ENCODE data around the gene KCNIP4. TPM values are rescaled to one million over a fixed set of nuclear protein-coding genes. Genes with fewer than 3 reads are reported as not detected.

Gene KCNIP4
- total and polyA plus RNA-seq, 2 of the 4 experiments (the other 2 are of a cell fraction) = not detected

GRCh38 chr4:21876711-21877110 is 71.9 kb downstream of the KCNIP4 start:
- Histone ChIP-seq H3K23ac (ENCODE audit: low read depth, low read length) (no peak overlapping the region), H3K14ac (replicated peaks; ENCODE audit: low read depth, low read length) (no peak overlapping the region), H3K9me3 (ENCODE audit: control insufficient read depth, insufficient read depth, low read length) (no peaks in the 10 kb centered on the region), H3K56ac (ENCODE audit: extremely low read depth, insufficient read depth, low read length) (no peak overlapping the region), H4K91ac (ENCODE audit: insufficient read depth, low read depth, low read length) (no peak overlapping the region), H3K4me3 (ENCODE audit: insufficient read depth, low read depth, low read length) (no peak overlapping the region), H2BK5ac (ENCODE audit: low read depth, low read length, poor library complexity, severe bottlenecking) (no peak overlapping the region), H3K9ac (ENCODE audit: low read depth, low read length) (no peak overlapping the region), H3K4me1 (ENCODE audit: control insufficient read depth, insufficient read depth, low read length) (no peaks in the 10 kb centered on the region), H4K5ac (ENCODE audit: low read depth, low read length) (no peak overlapping the region), H3K79me1 (ENCODE audit: low read depth in 1 of 2, low read length in 2 of 2) (no peaks in the 10 kb centered on the region), H4K20me1 (ENCODE audit: insufficient read depth, low read length) (no peaks in the 10 kb centered on the region), H2AFZ (replicated peaks; ENCODE audit: low read length, poor library complexity) (no peak overlapping the region), H3K27me3 (ENCODE audit: control insufficient read depth, insufficient read depth, low read length) (no peaks in the 10 kb centered on the region), H2BK15ac (ENCODE audit: low read depth, low read length) (no peak overlapping the region), H3K36me3 (ENCODE audit: control insufficient read depth, insufficient read depth, low read length) (no peaks in the 10 kb centered on the region), H2AK5ac (ENCODE audit: low read depth, low read length) (no peak overlapping the region), H2AK9ac (replicated peaks; ENCODE audit: low read depth, low read length, poor library complexity) (no peak overlapping the region), H3K4ac (ENCODE audit: low read depth, low read length) (no peak overlapping the region), H2BK20ac (ENCODE audit: low read depth, low read length) (no peak overlapping the region), H2BK120ac (ENCODE audit: low read depth, low read length) (no peak overlapping the region), H3K18ac (ENCODE audit: low read depth, low read length) (no peak overlapping the region), H4K8ac (ENCODE audit: low read depth in 2 of 2, low read length in 2 of 2) (no peak overlapping the region), H3K9me1 (ENCODE audit: insufficient read depth, low read length) (no peaks in the 10 kb centered on the region), H3K27ac (ENCODE audit: insufficient read depth, low read length) (no peak overlapping the region), H3K4me2 (ENCODE audit: low read depth, low read length) (no peak overlapping the region)
- no CpG with 5 or more reads among the region's 1 CpG for WGBS, 2 experiments (ENCODE audit: extremely low coverage in 2 of 2, insufficient read length in 1 of 2)
- DNase-seq (no peak), ATAC-seq (ENCODE audit: low read depth) (no peak)
- in situ Hi-C loops (cut with MboI; ENCODE audit: low sequenced_read_pairs) (no loop called here), dilution Hi-C loops (cut with HindIII; ENCODE audit: low sequenced_read_pairs, unreplicated experiment) (no loop called here), intact Hi-C loops (cut with micrococcal nuclease) (no loop called here)
- CTCF ChIA-PET = no interaction called here
- POLR2A ChIA-PET (ENCODE audit: unreplicated experiment) = no interaction called here
- no peak for TF ChIP-seq ELK1 (IDR thresholded peaks at IDR 0.05; ENCODE audit: borderline replicate concordance, low read depth, low read length)
- TF ChIP-seq USF2 (IDR thresholded peaks at IDR 0.05; ENCODE audit: low read depth, low read length) = no peak
- TF ChIP-seq RCOR1 (IDR thresholded peaks at IDR 0.05; ENCODE audit: insufficient replicate concordance, low read length) = no peak
- TF ChIP-seq MXI1 (IDR thresholded peaks at IDR 0.05; ENCODE audit: borderline replicate concordance, low read depth, low read length) = no peak
- no peak for TF ChIP-seq CHD1 (IDR thresholded peaks at IDR 0.05; ENCODE audit: low read depth, low read length)
- no peak for TF ChIP-seq RFX5 (IDR thresholded peaks at IDR 0.05; ENCODE audit: low read depth, low read length)
- TF ChIP-seq NFE2L2 (IDR thresholded peaks at IDR 0.05; ENCODE audit: low read depth, low read length) = no peak
- TF ChIP-seq SMC3 (IDR thresholded peaks at IDR 0.05; ENCODE audit: low read depth, low read length) = no peak
- TF ChIP-seq CEBPB (IDR thresholded peaks at IDR 0.05; ENCODE audit: low read depth, low read length) = no peak
- BruUV-seq (replicated peaks) = no TSS peak
